ENCODE measurements around the gene POLQ. TPM values are rescaled to one million over a fixed set of nuclear protein-coding genes. Genes with fewer than 3 reads are reported as not detected.
"Not testable (repeated sequence)": the region's sequence is repeated elsewhere in the genome, so short reads cannot be mapped to it uniquely, and the experiment has no call there.

POLQ gene
- total and polyA plus RNA-seq, 7 experiments from 2014 or later: 0.04 to 26.6 (median 0.24) TPM

DNA sequence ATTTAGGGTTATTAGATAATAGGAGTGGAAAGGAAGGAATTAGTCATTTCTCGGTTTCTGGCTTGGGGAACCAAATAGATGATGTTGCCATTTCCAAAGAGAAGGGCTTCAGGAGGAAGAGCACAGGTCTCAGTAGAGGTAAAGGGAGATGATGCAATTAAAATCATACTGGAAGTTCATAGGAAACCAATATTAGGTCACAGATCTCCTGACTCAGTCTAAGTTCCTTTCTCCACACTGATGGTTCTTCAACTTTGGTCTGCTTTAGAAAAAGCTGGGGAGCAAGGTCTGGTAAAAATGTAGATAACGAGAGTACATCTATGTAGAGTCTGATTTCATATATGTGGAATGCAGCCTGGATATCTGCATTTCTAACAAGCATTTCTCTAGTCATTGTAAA is 130.9 kb downstream of the POLQ start:
- ChIA-PET CTCF (no interaction called here), POLR2A (no interaction called here)
- DNase-seq (no peak), ATAC-seq (no peak)
- Mint-ChIP-seq H3K36me3 (peaks cover 0 to 4% (median 0%) of the 10 kb centered on the region in 5 donors), H3K27ac (no peak overlapping the region), H3K27me3 (peaks cover 0 to 14% (median 0%) of the 10 kb centered on the region in 5 donors), H3K9me3 (no peaks in the 10 kb centered on the region), H3K4me1 (no peaks in the 10 kb centered on the region), H3K4me3 (no peak overlapping the region)
- Histone ChIP-seq H3K9me3 (ENCODE audit: control insufficient read depth in 2 of 3, low read length in 3 of 3) (no peaks in the 10 kb centered on the region), H3K27ac (ENCODE audit: low read depth, low read length) (no peak overlapping the region), H3K36me3 (ENCODE audit: control insufficient read depth in 2 of 3, insufficient read depth in 3 of 3, low read length in 3 of 3) (no peaks in the 10 kb centered on the region), H3K27me3 (ENCODE audit: control insufficient read depth in 2 of 2, insufficient read depth in 2 of 2, low read length in 2 of 2) (no peaks in the 10 kb centered on the region), H3K4me1 (ENCODE audit: control insufficient read depth in 2 of 2, insufficient read depth in 2 of 2, low read length in 2 of 2) (no peaks in the 10 kb centered on the region), H3K4me3 (ENCODE audit: low read length) (no peak overlapping the region)
- intact Hi-C loops (cut with micrococcal nuclease): loop anchor here in 1 of 2 donors (5.0 kb wide), 1 partner anchor 1612 kb away; the partner anchor contains the start of gene SEMA5B

DNA sequence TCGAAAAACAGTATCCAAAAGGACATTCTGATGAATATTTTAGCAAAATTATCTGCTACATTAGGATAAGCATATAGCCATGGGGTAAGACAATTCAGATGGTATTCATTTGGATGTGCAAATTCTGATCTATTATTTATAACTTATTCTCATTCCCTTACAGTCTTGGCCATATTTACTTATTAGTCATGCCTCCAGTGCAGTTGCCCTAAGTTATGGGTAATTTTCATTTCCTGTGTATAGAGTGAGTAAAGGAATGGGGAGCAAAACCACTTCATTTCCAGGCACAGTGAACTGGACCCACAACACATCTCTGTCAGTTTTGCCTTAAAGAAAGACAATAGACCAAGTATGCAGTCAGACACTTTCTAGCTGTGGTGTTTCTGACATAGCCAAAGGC is 134.3 kb downstream of the POLQ start:
- no peak overlapping the region for H3K4me3 Mint-ChIP-seq
- peaks cover 0 to 22% (median 7%) of the 10 kb centered on the region in 5 donors for H3K27me3 Mint-ChIP-seq
- Histone ChIP-seq H3K4me3 (ENCODE audit: low read length) (no peak overlapping the region), H3K27ac (ENCODE audit: low read depth, low read length) (no peak overlapping the region), H3K9me3 (ENCODE audit: control insufficient read depth in 2 of 3, low read length in 3 of 3) (no peaks in the 10 kb centered on the region), H3K27me3 (ENCODE audit: control insufficient read depth in 2 of 2, insufficient read depth in 2 of 2, low read length in 2 of 2) (no peaks in the 10 kb centered on the region), H3K36me3 (ENCODE audit: control insufficient read depth in 2 of 3, insufficient read depth in 3 of 3, low read length in 3 of 3) (no peaks in the 10 kb centered on the region), H3K4me1 (ENCODE audit: control insufficient read depth in 2 of 2, insufficient read depth in 2 of 2, low read length in 2 of 2) (no peaks in the 10 kb centered on the region)
- ChIA-PET POLR2A (no interaction called here), CTCF (no interaction called here)
- H3K9me3 Mint-ChIP-seq: no peaks in the 10 kb centered on the region
- no peak for DNase-seq
- no peak for ATAC-seq
- H3K27ac Mint-ChIP-seq: no peak overlapping the region
- no peaks in the 10 kb centered on the region for H3K4me1 Mint-ChIP-seq
- intact Hi-C loops (cut with micrococcal nuclease): loop anchor here in 1 of 2 donors (5.0 kb wide), 1 partner anchor 1616 kb away; the partner anchor contains the start of gene SEMA5B
- H3K36me3 Mint-ChIP-seq: no peaks in the 10 kb centered on the region

DNA sequence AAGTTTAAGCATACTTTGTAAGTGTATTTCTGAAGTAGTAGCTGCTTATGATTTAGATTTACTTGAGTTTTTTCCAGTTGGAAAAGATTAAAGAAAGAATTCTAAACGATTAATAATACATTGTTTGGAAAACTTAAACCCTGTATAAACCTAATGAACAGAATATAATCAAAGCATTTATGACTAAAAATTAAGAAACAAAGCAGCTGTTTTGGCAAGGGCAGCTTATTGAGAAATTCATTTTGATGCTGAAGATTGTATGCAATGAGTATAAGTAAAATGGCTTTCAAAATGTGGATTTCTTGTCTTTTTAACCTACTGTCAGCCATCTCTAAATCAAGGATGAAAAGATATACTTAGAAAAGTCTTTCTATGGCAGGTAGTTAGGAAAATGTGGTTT is 140.2 kb downstream of the POLQ start:
- Histone ChIP-seq H3K4me1 (ENCODE audit: control insufficient read depth in 2 of 2, insufficient read depth in 2 of 2, low read length in 2 of 2) (no peaks in the 10 kb centered on the region), H3K36me3 (ENCODE audit: control insufficient read depth in 2 of 3, insufficient read depth in 3 of 3, low read length in 3 of 3) (no peaks in the 10 kb centered on the region), H3K27me3 (ENCODE audit: control insufficient read depth in 2 of 2, insufficient read depth in 2 of 2, low read length in 2 of 2) (no peaks in the 10 kb centered on the region), H3K9me3 (ENCODE audit: control insufficient read depth in 2 of 3, low read length in 3 of 3) (no peaks in the 10 kb centered on the region), H3K27ac (ENCODE audit: low read depth, low read length) (no peak overlapping the region), H3K4me3 (ENCODE audit: low read length) (no peak overlapping the region)
- Mint-ChIP-seq H3K27ac (no peak overlapping the region), H3K9me3 (no peaks in the 10 kb centered on the region), H3K36me3 (no peaks in the 10 kb centered on the region), H3K4me1 (no peaks in the 10 kb centered on the region), H3K27me3 (peaks cover 0 to 20% (median 7%) of the 10 kb centered on the region in 5 donors), H3K4me3 (no peak overlapping the region)
- intact Hi-C loops (cut with micrococcal nuclease): no loop called here
- ATAC-seq (no peak), DNase-seq (no peak)
- POLR2A ChIA-PET: no interaction called here
- CTCF ChIA-PET: no interaction called here

DNA sequence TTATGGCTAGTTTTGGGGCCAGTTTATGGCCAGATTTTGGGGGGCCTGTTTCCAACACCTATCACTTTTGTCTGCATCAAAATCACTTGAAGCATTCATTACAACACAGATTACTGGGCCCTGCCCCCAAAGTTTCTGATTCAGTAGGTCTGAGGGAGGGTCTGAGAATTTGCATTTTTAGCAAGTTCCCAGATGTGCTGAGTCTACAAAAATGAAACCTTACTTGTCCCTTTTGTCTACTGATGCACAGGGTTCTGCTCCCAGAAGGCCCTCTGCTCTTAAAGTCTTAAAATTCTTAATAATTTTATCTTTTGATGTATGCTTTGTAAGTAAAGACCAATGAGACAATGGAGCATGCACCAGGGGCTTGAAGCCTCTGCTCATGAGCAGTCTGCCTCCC is 146.0 kb downstream of the POLQ start:
- no peak for DNase-seq
- H3K4me3 Mint-ChIP-seq: no peak overlapping the region
- no peak for ATAC-seq
- peaks cover 3 to 29% (median 15%) of the 10 kb centered on the region in 5 donors for H3K27me3 Mint-ChIP-seq
- Histone ChIP-seq H3K4me1 (ENCODE audit: control insufficient read depth in 2 of 2, insufficient read depth in 2 of 2, low read length in 2 of 2) (no peaks in the 10 kb centered on the region), H3K27ac (ENCODE audit: low read depth, low read length) (no peak overlapping the region), H3K9me3 (ENCODE audit: control insufficient read depth in 2 of 3, low read length in 3 of 3) (no peaks in the 10 kb centered on the region), H3K4me3 (ENCODE audit: low read length) (no peak overlapping the region), H3K27me3 (ENCODE audit: control insufficient read depth in 2 of 2, insufficient read depth in 2 of 2, low read length in 2 of 2) (no peaks in the 10 kb centered on the region), H3K36me3 (ENCODE audit: control insufficient read depth in 2 of 3, insufficient read depth in 3 of 3, low read length in 3 of 3) (no peaks in the 10 kb centered on the region)
- POLR2A ChIA-PET: no interaction called here
- H3K4me1 Mint-ChIP-seq: no peaks in the 10 kb centered on the region
- peaks cover 0 to 4% (median 0%) of the 10 kb centered on the region in 5 donors for H3K36me3 Mint-ChIP-seq
- peaks cover 0 to 4% (median 0%) of the 10 kb centered on the region in 11 donors for H3K9me3 Mint-ChIP-seq
- CTCF ChIA-PET: no interaction called here
- intact Hi-C loops (cut with micrococcal nuclease): no loop called here
- H3K27ac Mint-ChIP-seq: no peak overlapping the region

DNA sequence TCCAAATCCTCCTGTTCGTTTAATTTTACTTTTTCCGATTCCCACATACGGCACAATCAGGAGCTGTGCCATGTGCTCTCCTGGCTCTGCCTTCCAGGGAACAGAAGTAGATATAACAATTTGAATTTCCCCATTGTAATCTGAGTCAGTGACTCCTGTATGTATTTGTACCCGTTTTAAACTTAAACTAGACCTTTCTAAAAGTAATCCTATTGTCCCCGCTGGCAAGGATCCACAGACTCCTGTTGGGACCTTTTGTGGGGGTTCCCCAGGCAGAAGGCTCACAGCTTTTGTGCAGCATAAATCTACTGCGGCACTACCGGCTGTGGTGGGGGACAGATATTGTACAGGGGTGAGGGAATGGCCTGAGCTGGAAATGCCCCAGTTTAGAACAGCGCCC is 147.7 kb downstream of the POLQ start:
- ATAC-seq; POLR2A ChIA-PET; intact Hi-C loops (cut with micrococcal nuclease); H3K4me1 Mint-ChIP-seq; H3K36me3 ChIP-seq (ENCODE audit: control insufficient read depth in 2 of 3, insufficient read depth in 3 of 3, low read length in 3 of 3); H3K27ac Mint-ChIP-seq; H3K9me3 ChIP-seq (ENCODE audit: control insufficient read depth in 2 of 3, low read length in 3 of 3); H3K27ac ChIP-seq (ENCODE audit: low read depth, low read length); H3K4me1 ChIP-seq (ENCODE audit: control insufficient read depth in 2 of 2, insufficient read depth in 2 of 2, low read length in 2 of 2); H3K4me3 ChIP-seq (ENCODE audit: low read length); H3K27me3 ChIP-seq (ENCODE audit: control insufficient read depth in 2 of 2, insufficient read depth in 2 of 2, low read length in 2 of 2); H3K4me3 Mint-ChIP-seq; H3K9me3 Mint-ChIP-seq; DNase-seq; CTCF ChIA-PET; H3K36me3 Mint-ChIP-seq: not testable (repeated sequence)
- H3K27me3 Mint-ChIP-seq: peaks cover 3 to 41% (median 19%) of the 10 kb centered on the region in 5 donors

DNA sequence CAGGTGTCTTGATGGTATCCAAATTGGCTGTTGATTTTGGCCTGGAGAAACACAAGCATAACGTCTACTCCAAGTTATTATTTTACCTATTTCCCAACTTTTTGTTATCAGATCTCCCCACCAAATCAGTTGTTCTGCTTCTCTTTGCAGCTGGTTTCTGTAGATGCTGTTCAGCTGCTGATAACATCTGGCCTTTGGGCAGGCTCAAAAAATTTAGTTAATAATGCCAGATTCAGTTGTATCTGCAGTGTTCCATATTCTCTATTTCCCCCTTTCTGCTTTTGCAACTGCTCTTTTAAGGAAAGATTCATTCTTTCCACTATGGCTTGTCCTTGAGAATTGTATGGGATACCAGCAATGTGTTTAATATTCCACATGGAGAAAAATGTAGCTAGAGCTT is 149.8 kb downstream of the POLQ start:
- H3K4me1 Mint-ChIP-seq; H3K9me3 ChIP-seq (ENCODE audit: control insufficient read depth in 2 of 3, low read length in 3 of 3); H3K27ac Mint-ChIP-seq; DNase-seq; H3K4me3 ChIP-seq (ENCODE audit: low read length); intact Hi-C loops (cut with micrococcal nuclease); H3K4me3 Mint-ChIP-seq; H3K36me3 ChIP-seq (ENCODE audit: control insufficient read depth in 2 of 3, insufficient read depth in 3 of 3, low read length in 3 of 3); ATAC-seq; H3K4me1 ChIP-seq (ENCODE audit: control insufficient read depth in 2 of 2, insufficient read depth in 2 of 2, low read length in 2 of 2); H3K36me3 Mint-ChIP-seq; CTCF ChIA-PET; POLR2A ChIA-PET; H3K27me3 ChIP-seq (ENCODE audit: control insufficient read depth in 2 of 2, insufficient read depth in 2 of 2, low read length in 2 of 2); H3K27ac ChIP-seq (ENCODE audit: low read depth, low read length); H3K9me3 Mint-ChIP-seq: not testable (repeated sequence)
- peaks cover 3 to 45% (median 24%) of the 10 kb centered on the region in 5 donors for H3K27me3 Mint-ChIP-seq

DNA sequence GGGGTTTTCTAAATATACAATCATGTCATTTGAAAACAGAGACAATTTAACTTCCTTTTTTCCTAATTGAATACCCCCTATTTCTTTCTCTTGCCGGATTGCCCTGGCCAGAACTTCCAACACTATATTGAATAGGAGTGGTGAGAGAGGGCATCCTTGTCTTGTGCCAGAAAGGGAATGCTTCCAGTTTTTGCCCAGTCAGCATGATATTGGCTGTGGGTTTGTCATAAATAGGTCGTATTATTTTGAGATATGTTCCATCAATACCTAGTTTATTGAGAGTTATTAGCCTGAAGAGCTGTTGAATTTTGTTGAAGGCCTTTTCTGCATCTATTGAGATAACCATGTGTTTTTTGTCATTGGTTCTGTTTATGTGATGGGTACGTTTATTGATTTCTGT is 157.5 kb downstream of the POLQ start:
- H3K27ac Mint-ChIP-seq; H3K27me3 ChIP-seq (ENCODE audit: control insufficient read depth in 2 of 2, insufficient read depth in 2 of 2, low read length in 2 of 2); H3K27ac ChIP-seq (ENCODE audit: low read depth, low read length); H3K4me3 Mint-ChIP-seq; H3K4me1 ChIP-seq (ENCODE audit: control insufficient read depth in 2 of 2, insufficient read depth in 2 of 2, low read length in 2 of 2); CTCF ChIA-PET; ATAC-seq; H3K4me3 ChIP-seq (ENCODE audit: low read length); H3K36me3 Mint-ChIP-seq; intact Hi-C loops (cut with micrococcal nuclease); H3K4me1 Mint-ChIP-seq; POLR2A ChIA-PET; DNase-seq; H3K36me3 ChIP-seq (ENCODE audit: control insufficient read depth in 2 of 3, insufficient read depth in 3 of 3, low read length in 3 of 3); H3K9me3 ChIP-seq (ENCODE audit: control insufficient read depth in 2 of 3, low read length in 3 of 3): not testable (repeated sequence)
- peaks cover 2 to 22% (median 11%) of the 10 kb centered on the region in 5 donors for H3K27me3 Mint-ChIP-seq
- peaks cover 0 to 16% (median 4%) of the 10 kb centered on the region in 11 donors for H3K9me3 Mint-ChIP-seq

Measured in naive thymus-derived CD4-positive, alpha-beta T cell (primary cell).